Erythroblast (primary cell): Measurements from ENCODE around the gene IRAK1.

Source experiments
- GATA1 ChIP-seq: IDR thresholded peaks from 2 replicates; pipeline ENCODE4 v1.6.1; 2011; ENCODE audit warnings: low read depth, mild to moderate bottlenecking, control low read depth, low read length, moderate library complexity
- POLR2A ChIP-seq: IDR thresholded peaks from 2 replicates; pipeline ENCODE4 v1.6.1; 2011; ENCODE audit warnings: mild to moderate bottlenecking, low read length

DNA sequence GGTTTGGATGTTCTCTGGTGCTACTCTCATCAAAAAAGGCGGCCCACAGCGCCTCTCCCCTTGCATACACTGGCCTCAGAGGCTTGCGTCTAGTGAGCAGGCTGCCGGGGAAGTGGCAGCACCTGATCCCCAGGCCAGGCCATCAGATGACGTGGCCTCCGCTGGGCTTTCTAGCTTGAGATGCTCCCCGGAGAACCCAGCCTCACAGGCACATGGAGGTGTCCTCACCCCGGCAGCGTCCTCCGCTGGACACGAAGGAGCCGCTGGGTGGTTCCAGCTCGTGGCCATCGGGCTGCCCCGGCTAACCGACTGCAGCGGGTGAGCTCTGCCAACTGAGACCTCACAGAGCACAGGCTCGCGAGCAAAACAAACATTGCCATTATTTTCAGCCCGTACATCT, 12.8 kb downstream of the IRAK1 start:
- TF ChIP-seq POLR2A (no peak), GATA1 (no peak)
